Glomerular endothelial cell (primary cell): ENCODE measurements around the gene STX8. TPM values are rescaled to one million over a fixed set of nuclear protein-coding genes. Genes with fewer than 3 reads are reported as not detected.

Source experiments
- DNase-seq: peaks from one replicate; pipeline ENCODE4 v3.0.0-alpha.2; 2011; ENCODE audit warnings: low read depth, low spot score; ENCODE audit errors: extremely low read depth
- total RNA-seq: library from RNA; depleted of rRNA; stranded (reverse); fragments of >200 nt; gene quantifications from 2 replicates; pipeline ENCODE4 v1.2.3, GENCODE V29; 2015

The STX8 gene
- total RNA-seq, 1 donor from 2014 or later: 81.6 TPM

GRCh38 chr17:9217151-9218056 is 358.2 kb downstream of the STX8 start:
- no peak for DNase-seq

- DNase-seq: no peak
Observed at GRCh38 chr17:9215465-9215864, 360.2 kb downstream of the STX8 start.

GRCh38 chr17:9213303-9213640 is 362.3 kb downstream of the STX8 start:
- DNase-seq: no peak

- no peak for DNase-seq
Observed at GRCh38 chr17:9212376-9213302, 363.0 kb downstream of the STX8 start.

GRCh38 chr17:9211133-9211765 is 364.4 kb downstream of the STX8 start:
- DNase-seq: no peak

GRCh38 chr17:9209781-9210370 is 365.7 kb downstream of the STX8 start:
- no peak for DNase-seq

GRCh38 chr17:9209347-9209746 is 366.3 kb downstream of the STX8 start:
- DNase-seq: no peak

GRCh38 chr17:9208381-9209105 is 367.1 kb downstream of the STX8 start:
- DNase-seq: no peak

GRCh38 chr17:9206741-9207332 is 368.8 kb downstream of the STX8 start:
- no peak for DNase-seq

GRCh38 chr17:9206410-9206703 is 369.3 kb downstream of the STX8 start:
- DNase-seq: no peak

GRCh38 chr17:9205520-9206409 is 369.9 kb downstream of the STX8 start:
- DNase-seq: no peak

- DNase-seq: no peak
Observed at GRCh38 chr17:9204637-9205329, 370.8 kb downstream of the STX8 start.

GRCh38 chr17:9203771-9204425 is 371.7 kb downstream of the STX8 start:
- DNase-seq: no peak

- DNase-seq: no peak
Observed at GRCh38 chr17:9202532-9202931, 373.1 kb downstream of the STX8 start.

GRCh38 chr17:9200699-9201359 is 374.8 kb downstream of the STX8 start:
- DNase-seq: no peak
